NCI-H1694 (cell line): ENCODE data around the gene MTF2.

Experiments used
- DNase-seq: peaks from one replicate; lab custom pipeline; 2025; lab: John Stamatoyannopoulos, UW

Gene MTF2

GRCh38 chr1:93083979-93084378 is 4.9 kb downstream of the MTF2 start:
- DNase-seq = no peak

- no peak for DNase-seq
Observed at GRCh38 chr1:93087532-93087931, 8.4 kb downstream of the MTF2 start.

- DNase-seq = no peak
Observed at GRCh38 chr1:93093332-93094006, 14.4 kb downstream of the MTF2 start.

- no peak for DNase-seq
Observed at GRCh38 chr1:93095804-93096585, 16.9 kb downstream of the MTF2 start.

GRCh38 chr1:93102142-93102541 is 23.1 kb downstream of the MTF2 start:
- DNase-seq = no peak

- DNase-seq = no peak
Observed at GRCh38 chr1:93106226-93106625, 27.1 kb downstream of the MTF2 start.

- no peak for DNase-seq
Observed at GRCh38 chr1:93107395-93107794, 28.3 kb downstream of the MTF2 start.

GRCh38 chr1:93108335-93108734 is 29.3 kb downstream of the MTF2 start:
- no peak for DNase-seq

GRCh38 chr1:93109578-93109977 is 30.5 kb downstream of the MTF2 start:
- no peak for DNase-seq

GRCh38 chr1:93111065-93111464 is 32.0 kb downstream of the MTF2 start:
- DNase-seq = no peak

- DNase-seq = no peak
Observed at GRCh38 chr1:93111561-93111960, 32.5 kb downstream of the MTF2 start.

- DNase-seq = no peak
Observed at GRCh38 chr1:93113127-93113526, 34.0 kb downstream of the MTF2 start.

- DNase-seq = no peak
Observed at GRCh38 chr1:93114391-93114790, 35.3 kb downstream of the MTF2 start.

GRCh38 chr1:93120614-93121013 is 41.5 kb downstream of the MTF2 start:
- no peak for DNase-seq

GRCh38 chr1:93123201-93123783 is 44.2 kb downstream of the MTF2 start:
- no peak for DNase-seq

- no peak for DNase-seq
Observed at GRCh38 chr1:93124556-93125355, 45.7 kb downstream of the MTF2 start.

- DNase-seq = no peak
Observed at GRCh38 chr1:93129507-93130099, 50.5 kb downstream of the MTF2 start.

GRCh38 chr1:93132638-93133037 is 53.6 kb downstream of the MTF2 start:
- DNase-seq = no peak

- no peak for DNase-seq
Observed at GRCh38 chr1:93136445-93136844, 57.4 kb downstream of the MTF2 start.

GRCh38 chr1:93137604-93138292 is 58.7 kb downstream of the MTF2 start:
- no peak for DNase-seq

GRCh38 chr1:93140106-93140505 is 61.0 kb downstream of the MTF2 start:
- no peak for DNase-seq
